Skin epidermis (tissue), 12 donors: ENCODE measurements around the gene SCN9A.
"Not testable (repeated sequence)": the region's sequence is repeated elsewhere in the genome, so short reads cannot be mapped to it uniquely, and the experiment has no call there.

Source experiments
- H3K27ac ChIP-seq, 21 experiments: fragments of 200-600 bp; sonication (generic) in 11 of 21; one replicate each; pipeline ENCODE4 v1.5.0; 2020; ENCODE audit warnings: mild to moderate bottlenecking in 3 of 21, inconsistent platforms in 2 of 21, moderate library complexity in 2 of 21
- H3K4me3 ChIP-seq, 7 experiments: fragments of 200-600 bp; sonication (generic) in 2 of 7; one replicate each; pipeline ENCODE4 v1.5.0; 2020; ENCODE audit warnings: inconsistent platforms in 2 of 7, mild to moderate bottlenecking in 2 of 7, moderate library complexity in 1 of 7

The SCN9A gene

GRCh38 chr2:166341426-166341825, 34.3 kb downstream of the SCN9A start:
- Histone ChIP-seq H3K4me3 (no peak overlapping the region), H3K27ac (no peak overlapping the region)

- no peak overlapping the region for H3K27ac ChIP-seq
Measured at GRCh38 chr2:166338831-166339339, 36.9 kb downstream of the SCN9A start.

GRCh38 chr2:166337932-166338331, 37.8 kb downstream of the SCN9A start:
- no peak overlapping the region for H3K4me3 ChIP-seq
- H3K27ac ChIP-seq, result no peak overlapping the region

More at GRCh38 chr2:166338831-166339339, 36.9 kb downstream of the SCN9A start:
- no peak overlapping the region for H3K4me3 ChIP-seq

GRCh38 chr2:166335284-166335683, 40.5 kb downstream of the SCN9A start:
- Histone ChIP-seq H3K4me3 (no peak overlapping the region), H3K27ac (no peak overlapping the region)

DNA sequence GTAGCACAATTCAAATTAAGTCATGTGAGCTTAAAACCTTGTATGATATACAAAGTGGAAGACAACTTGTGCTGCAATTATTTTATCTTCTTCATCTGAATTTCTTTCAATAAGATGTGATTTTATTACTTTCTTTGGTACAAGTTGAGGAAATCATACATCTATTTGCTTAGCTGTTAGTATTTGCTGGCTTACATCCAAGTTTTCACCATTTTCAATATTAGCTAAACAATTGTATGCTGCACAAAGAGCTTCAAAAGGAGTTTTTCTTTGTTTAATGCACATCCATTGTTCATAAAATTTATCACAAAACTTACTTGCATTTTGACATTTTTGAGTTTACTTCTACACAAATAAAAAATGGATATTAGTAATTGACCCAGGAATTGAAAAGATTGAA, 40.9 kb downstream of the SCN9A start:
- Histone ChIP-seq H3K27ac (no peak overlapping the region), H3K4me3 (no peak overlapping the region)

DNA sequence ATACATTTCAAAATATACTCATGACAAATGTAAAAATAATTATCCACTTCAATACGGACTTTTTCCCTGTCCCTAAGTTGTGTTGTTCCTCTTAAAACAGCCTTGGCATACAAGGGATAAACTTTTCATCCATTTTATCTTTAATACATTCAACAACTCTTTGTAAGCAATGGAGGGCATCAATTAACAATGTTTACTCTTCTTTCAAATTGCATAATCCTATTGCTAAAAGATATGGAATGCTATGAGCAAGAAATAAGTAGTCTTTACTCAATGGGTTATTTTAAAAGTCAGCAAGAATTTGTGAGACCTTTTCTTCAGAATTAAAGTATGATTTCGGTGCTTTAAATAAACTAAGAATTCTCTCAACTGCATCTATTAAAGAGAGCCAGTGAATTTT, 41.9 kb downstream of the SCN9A start:
- H3K4me3 ChIP-seq, result no peak overlapping the region
- H3K27ac ChIP-seq, result no peak overlapping the region

GRCh38 chr2:166332106-166332505, 43.6 kb downstream of the SCN9A start:
- Histone ChIP-seq H3K4me3 (no peak overlapping the region), H3K27ac (no peak overlapping the region)

GRCh38 chr2:166331468-166331867, 44.3 kb downstream of the SCN9A start:
- Histone ChIP-seq H3K4me3 (no peak overlapping the region), H3K27ac (no peak overlapping the region)

- no peak overlapping the region for H3K4me3 ChIP-seq
Measured at GRCh38 chr2:166329465-166329864, 46.3 kb downstream of the SCN9A start.

DNA sequence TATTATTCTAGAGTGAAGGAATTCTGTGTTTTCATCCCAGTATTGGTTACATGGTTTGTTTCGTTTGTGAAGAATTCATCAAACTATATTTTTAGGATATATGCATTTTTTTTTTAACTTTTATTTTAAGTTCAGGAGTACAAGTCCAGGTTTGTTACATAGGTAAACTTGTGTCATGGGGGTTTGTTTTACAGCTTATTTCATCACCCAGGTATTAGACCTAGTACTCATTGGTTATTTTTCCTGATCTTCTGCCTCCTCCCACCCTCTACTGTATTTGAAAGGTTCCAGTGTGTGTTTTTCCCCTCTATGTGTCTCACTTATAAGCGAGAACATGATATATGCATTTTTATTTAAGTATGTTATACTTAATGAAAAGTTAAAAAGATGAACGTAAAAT, 47.6 kb downstream of the SCN9A start:
- Histone ChIP-seq H3K27ac (no peak overlapping the region), H3K4me3 (no peak overlapping the region)

More at GRCh38 chr2:166329465-166329864, 46.3 kb downstream of the SCN9A start:
- H3K27ac ChIP-seq, result no peak overlapping the region

DNA sequence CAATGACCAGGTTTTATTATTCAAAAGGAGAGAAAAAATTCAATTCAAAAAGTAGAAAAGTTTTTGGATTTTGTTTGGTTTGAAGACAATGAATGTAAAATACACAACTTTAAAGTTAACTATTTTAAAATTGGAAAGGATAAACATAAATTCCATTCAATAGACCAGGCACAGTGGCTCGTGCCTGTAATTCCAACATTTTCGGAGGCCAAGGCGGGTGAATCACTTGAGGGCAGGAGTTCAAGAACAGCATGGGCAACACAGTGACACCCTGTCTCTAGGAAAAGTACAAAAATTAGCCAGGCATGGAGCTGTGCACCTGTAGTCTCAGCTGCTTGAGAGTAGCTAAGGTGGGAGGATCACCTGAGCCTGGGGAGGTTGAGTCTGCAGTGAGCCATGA, 54.7 kb downstream of the SCN9A start:
- H3K4me3 ChIP-seq, result no peak overlapping the region
- H3K27ac ChIP-seq, result no peak overlapping the region

- Histone ChIP-seq H3K27ac (no peak overlapping the region), H3K4me3 (no peak overlapping the region)
Measured at GRCh38 chr2:166314022-166314759, 61.6 kb downstream of the SCN9A start.

- not testable (repeated sequence) for H3K27ac ChIP-seq, H3K4me3 ChIP-seq
Measured at GRCh38 chr2:166312863-166313262, 62.9 kb downstream of the SCN9A start.

DNA sequence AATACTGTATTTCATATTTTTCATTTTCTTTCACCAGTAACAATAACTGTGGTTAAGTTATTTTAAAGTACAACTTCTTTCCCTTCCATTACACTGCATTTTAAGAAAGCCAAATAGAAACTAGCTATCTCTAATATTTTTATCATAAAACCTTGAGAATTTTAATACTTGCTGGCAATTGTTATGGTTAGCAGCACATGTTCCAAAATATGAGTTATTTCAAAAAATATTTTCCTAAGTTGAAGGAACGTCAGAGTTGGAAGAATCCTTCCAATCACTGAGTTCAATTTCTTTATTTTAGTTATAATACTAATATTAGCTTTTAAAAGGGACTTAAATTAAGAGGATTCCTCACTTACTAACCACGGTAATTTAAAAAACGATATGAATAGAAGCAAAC, 68.4 kb downstream of the SCN9A start:
- Histone ChIP-seq H3K27ac (no peak overlapping the region), H3K4me3 (no peak overlapping the region)

- Histone ChIP-seq H3K4me3 (no peak overlapping the region), H3K27ac (no peak overlapping the region)
Measured at GRCh38 chr2:166304656-166305055, 71.1 kb downstream of the SCN9A start.

DNA sequence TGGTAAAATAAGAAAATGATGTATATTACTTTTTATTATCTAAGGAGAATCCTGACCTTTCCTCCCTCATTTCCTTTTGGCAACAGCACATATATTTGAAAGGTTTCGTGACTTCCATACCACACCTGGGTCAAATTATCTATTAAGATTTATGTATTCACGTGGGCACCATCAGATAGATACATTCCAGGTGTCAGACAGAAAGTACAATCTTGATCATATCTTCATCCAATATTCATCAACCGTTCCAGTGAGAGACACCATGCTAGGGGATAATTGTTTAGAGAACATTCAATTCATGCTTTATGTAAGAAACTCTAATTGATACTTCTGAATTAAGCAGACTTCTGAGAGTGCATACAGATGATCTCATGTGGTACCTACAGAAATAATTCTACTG, 73.7 kb downstream of the SCN9A start:
- Histone ChIP-seq H3K4me3 (no peak overlapping the region), H3K27ac (no peak overlapping the region)

DNA sequence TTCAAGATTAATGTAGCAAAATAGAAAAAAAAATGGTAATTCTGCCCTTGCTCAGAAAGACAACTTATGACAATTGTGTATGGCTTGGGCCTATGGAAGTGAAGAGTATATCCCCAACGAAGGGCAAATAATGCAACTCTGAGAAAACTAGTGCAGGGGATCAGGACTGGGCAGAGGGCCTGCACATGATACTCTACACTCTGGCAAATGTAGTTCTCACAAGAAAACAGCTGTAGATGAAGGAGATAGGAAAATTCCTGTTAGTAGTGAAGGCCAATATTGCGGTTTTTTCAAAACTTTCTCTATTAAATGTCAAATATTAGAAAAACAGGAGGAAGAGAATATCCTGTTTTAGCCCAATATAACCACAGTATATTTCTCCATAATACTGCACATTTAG, 77.8 kb downstream of the SCN9A start:
- H3K4me3 ChIP-seq, result no peak overlapping the region

GRCh38 chr2:166293984-166294383, 81.8 kb downstream of the SCN9A start:
- Histone ChIP-seq H3K27ac (no peak overlapping the region), H3K4me3 (no peak overlapping the region)

More for the DNA sequence above, 77.8 kb downstream of the SCN9A start:
- no peak overlapping the region for H3K27ac ChIP-seq

DNA sequence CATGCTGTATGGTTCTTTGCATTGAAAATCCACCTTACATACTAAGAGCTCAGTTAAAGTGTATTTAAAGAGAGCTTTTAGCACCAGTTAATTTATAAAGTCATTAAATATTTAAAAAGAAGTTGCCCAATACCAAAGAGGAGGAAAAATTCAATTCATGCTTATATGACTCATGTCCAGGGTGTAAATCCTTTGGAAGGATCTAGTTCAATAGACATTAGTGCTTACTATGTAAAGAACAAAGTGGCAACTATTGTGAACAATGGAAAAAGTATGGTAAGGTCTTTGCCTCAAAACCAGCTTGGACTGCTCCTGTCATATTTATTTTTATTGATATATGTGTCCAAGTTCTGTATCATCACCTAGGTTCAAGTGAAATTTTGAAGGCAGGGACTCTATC, 90.5 kb downstream of the SCN9A start:
- H3K4me3 ChIP-seq, result no peak overlapping the region

GRCh38 chr2:166284359-166284758, 91.4 kb downstream of the SCN9A start:
- Histone ChIP-seq H3K4me3 (no peak overlapping the region), H3K27ac (no peak overlapping the region)

More for the DNA sequence above, 90.5 kb downstream of the SCN9A start:
- no peak overlapping the region for H3K27ac ChIP-seq

DNA sequence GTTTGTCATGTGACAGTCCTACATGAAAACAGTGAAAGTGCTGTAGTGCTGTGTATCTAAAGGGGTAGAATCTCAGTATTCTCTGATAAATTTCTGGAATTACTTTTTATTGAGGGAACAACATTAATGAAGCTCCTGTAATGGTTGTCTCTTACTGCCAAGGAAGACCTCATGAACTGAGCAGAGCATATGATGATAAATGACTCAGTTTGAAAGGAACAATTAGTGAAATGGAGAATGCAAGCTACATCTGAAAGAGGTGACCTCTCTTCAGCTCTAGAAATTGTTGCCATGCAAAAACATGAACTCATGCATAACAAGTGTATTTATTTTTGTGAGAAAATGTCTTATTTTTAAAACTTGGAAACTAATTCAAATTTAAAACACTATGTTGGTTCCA, 93.6 kb downstream of the SCN9A start:
- no peak overlapping the region for H3K4me3 ChIP-seq
- no peak overlapping the region for H3K27ac ChIP-seq

GRCh38 chr2:166278856-166279255, 96.9 kb downstream of the SCN9A start:
- Histone ChIP-seq H3K4me3 (no peak overlapping the region), H3K27ac (no peak overlapping the region)
